Epithelial cell of prostate (primary cell): ENCODE measurements around the gene GRB14.

Source experiments
- DNase-seq: peaks from one replicate; pipeline ENCODE4 v3.0.0-alpha.2; 2011; ENCODE audit warnings: low read depth, low spot score
- H3K27ac ChIP-seq: fragments of 450-650 bp; 2 replicates; pipeline ENCODE4 v1.5.1; 2017; ENCODE audit warnings: mild to moderate bottlenecking

The GRB14 gene

GRCh38 chr2:164620457-164620856 is 825 bp downstream of the GRB14 start:
- no peak for DNase-seq
- H3K27ac ChIP-seq, result no peak overlapping the region

GRCh38 chr2:164617466-164617865 is 3.8 kb downstream of the GRB14 start:
- no peak for DNase-seq
- H3K27ac ChIP-seq, result no peak overlapping the region

GRCh38 chr2:164613321-164613982 is 7.8 kb downstream of the GRB14 start:
- H3K27ac ChIP-seq, result no peak overlapping the region

GRCh38 chr2:164609790-164610189 is 11.5 kb downstream of the GRB14 start:
- H3K27ac ChIP-seq, result no peak overlapping the region
- DNase-seq, result peak; percentile 41

More at GRCh38 chr2:164613321-164613982, 7.8 kb downstream of the GRB14 start:
- no peak for DNase-seq

GRCh38 chr2:164606557-164606956 is 14.7 kb downstream of the GRB14 start:
- no peak overlapping the region for H3K27ac ChIP-seq
- no peak for DNase-seq

- no peak for DNase-seq
- H3K27ac ChIP-seq, result no peak overlapping the region
These were observed 16.0 kb downstream of the GRB14 start for GRCh38 chr2:164605295-164605694.

- no peak for DNase-seq
- no peak overlapping the region for H3K27ac ChIP-seq
These were observed 20.5 kb downstream of the GRB14 start for GRCh38 chr2:164600763-164601162.

- no peak overlapping the region for H3K27ac ChIP-seq
- peak; percentile 34 for DNase-seq
These were observed 21.2 kb downstream of the GRB14 start for GRCh38 chr2:164599954-164600589.

GRCh38 chr2:164597983-164598382 is 23.3 kb downstream of the GRB14 start:
- DNase-seq, result no peak
- H3K27ac ChIP-seq, result no peak overlapping the region

GRCh38 chr2:164595031-164595430 is 26.3 kb downstream of the GRB14 start:
- no peak for DNase-seq
- no peak overlapping the region for H3K27ac ChIP-seq

- no peak for DNase-seq
- H3K27ac ChIP-seq, result no peak overlapping the region
These were observed 27.3 kb downstream of the GRB14 start for GRCh38 chr2:164593959-164594358.

GRCh38 chr2:164593541-164593940 is 27.7 kb downstream of the GRB14 start:
- no peak overlapping the region for H3K27ac ChIP-seq
- DNase-seq, result no peak

GRCh38 chr2:164589522-164589921 is 31.8 kb downstream of the GRB14 start:
- H3K27ac ChIP-seq, result no peak overlapping the region
- DNase-seq, result no peak

GRCh38 chr2:164581050-164581449 is 40.2 kb downstream of the GRB14 start:
- no peak overlapping the region for H3K27ac ChIP-seq
- no peak for DNase-seq

- no peak overlapping the region for H3K27ac ChIP-seq
- no peak for DNase-seq
These were observed 46.4 kb downstream of the GRB14 start for GRCh38 chr2:164574931-164575330.

- no peak overlapping the region for H3K27ac ChIP-seq
- DNase-seq, result no peak
These were observed 50.8 kb downstream of the GRB14 start for GRCh38 chr2:164570475-164570874.

GRCh38 chr2:164569378-164569777 is 51.9 kb downstream of the GRB14 start:
- no peak overlapping the region for H3K27ac ChIP-seq
- DNase-seq, result no peak

- H3K27ac ChIP-seq, result no peak overlapping the region
- no peak for DNase-seq
These were observed 53.0 kb downstream of the GRB14 start for GRCh38 chr2:164568317-164568716.

GRCh38 chr2:164567335-164567989 is 53.8 kb downstream of the GRB14 start:
- DNase-seq, result no peak
- H3K27ac ChIP-seq, result no peak overlapping the region

- no peak overlapping the region for H3K27ac ChIP-seq
- no peak for DNase-seq
These were observed 55.9 kb downstream of the GRB14 start for GRCh38 chr2:164565359-164565758.

GRCh38 chr2:164562666-164563065 is 58.6 kb downstream of the GRB14 start:
- no peak for DNase-seq
- H3K27ac ChIP-seq, result no peak overlapping the region

GRCh38 chr2:164561991-164562390 is 59.3 kb downstream of the GRB14 start:
- H3K27ac ChIP-seq, result no peak overlapping the region
- no peak for DNase-seq
